PC-9 (cell line): ENCODE results near the gene GORASP1. TPM values are rescaled to one million over a fixed set of nuclear protein-coding genes. Genes with fewer than 3 reads are reported as not detected.

Experiments
- BruUV-seq: library from RNA; stranded (reverse); fragments of 400-500 nt; replicated peaks from 2 replicates; lab custom pipeline; 2021; lab: Mats Ljungman, UMichigan
- CTCF ChIA-PET: fragments of 300-600 bp; sonication (Branson Sonifier 250); formaldehyde crosslinking; loops from one replicate; lab custom pipeline; 2022; ENCODE audit warnings: antibody characterized with exemption; lab: Charles Lee
- POLR2A ChIA-PET: fragments of 300-600 bp; sonication (Branson Sonifier 250); formaldehyde crosslinking; loops from one replicate; lab custom pipeline; 2022; ENCODE audit warnings: antibody characterized with exemption; ENCODE audit not compliant: unreplicated experiment; lab: Charles Lee
- DNase-seq, 2 experiments: peaks; one replicate each; pipeline versions ENCODE4 v3.0.0 to v3.0.0-alpha.2; 2015 to 2022; ENCODE audit warnings: mixed read lengths in 1 of 2
- H2AFZ ChIP-seq: fragments of 200-600 bp; sonication (generic); 2 replicates; pipeline ENCODE4 v1.8.1; 2017; ENCODE audit warnings: antibody characterized with exemption
- H3F3A ChIP-seq: fragments of 200-600 bp; sonication (generic); 2 replicates; pipeline ENCODE4 v1.8.1; 2017; ENCODE audit warnings: antibody characterized with exemption, mild to moderate bottlenecking, low read depth; ENCODE audit not compliant: insufficient read depth
- H3K27ac ChIP-seq: fragments of 200-600 bp; sonication (generic); 2 replicates; pipeline ENCODE4 v1.6.1; 2016; ENCODE audit warnings: mixed run types
- H3K27me3 ChIP-seq: fragments of 200-600 bp; sonication (generic); 2 replicates; pipeline ENCODE4 v1.6.1; 2016; ENCODE audit warnings: low read depth, mixed run types; ENCODE audit not compliant: insufficient read depth
- H3K36me3 ChIP-seq: fragments of 200-600 bp; sonication (generic); 2 replicates; pipeline ENCODE4 v1.6.1; 2016; ENCODE audit warnings: low read depth, mixed run types
- H3K4me1 ChIP-seq: fragments of 200-600 bp; sonication (generic); replicated peaks from 2 replicates; pipeline ENCODE4 v1.6.1; 2016; ENCODE audit warnings: mixed run types; ENCODE audit not compliant: insufficient read depth
- H3K4me2 ChIP-seq: fragments of 200-600 bp; sonication (generic); 2 replicates; pipeline ENCODE4 v1.6.1; 2017; ENCODE audit warnings: mixed run types
- H3K4me3 ChIP-seq: fragments of 200-600 bp; sonication (generic); 2 replicates; pipeline ENCODE4 v1.6.1; 2016; ENCODE audit warnings: mixed run types
- H3K79me2 ChIP-seq: fragments of 200-600 bp; sonication (generic); 2 replicates; pipeline ENCODE4 v1.6.1; 2017; ENCODE audit warnings: low read depth, mixed run types
- H3K9me2 ChIP-seq: fragments of 200-600 bp; sonication (generic); 2 replicates; pipeline ENCODE4 v1.8.1; 2017; ENCODE audit warnings: mild to moderate bottlenecking; ENCODE audit not compliant: insufficient read depth
- H3K9me3 ChIP-seq: fragments of 200-600 bp; sonication (generic); 2 replicates; pipeline ENCODE4 v1.8.1; 2016; ENCODE audit warnings: low read depth; ENCODE audit not compliant: insufficient read depth
- H4K20me1 ChIP-seq: fragments of 200-600 bp; sonication (generic); 2 replicates; pipeline ENCODE4 v1.8.1; 2017; ENCODE audit not compliant: insufficient read depth
- CTCF ChIP-seq: fragments of 200-600 bp; sonication (generic); conservative IDR thresholded peaks from 2 replicates; pipeline ENCODE4 v1.6.1; 2017; ENCODE audit warnings: mixed run types, antibody characterized with exemption, mild to moderate bottlenecking, moderate library complexity
- EZH2 ChIP-seq: fragments of 200-600 bp; sonication (generic); IDR thresholded peaks from 2 replicates; pipeline ENCODE4 v1.8.0; 2017; ENCODE audit warnings: antibody characterized with exemption, low read depth
- intact Hi-C: fragments of 100-400 bp; cut with micrococcal nuclease; formaldehyde crosslinking; loops from one replicate; pipeline ENCODE4 v1.10.0; 2022; ENCODE audit not compliant: unreplicated experiment
- total RNA-seq: library from RNA; stranded (reverse); gene quantifications from 2 replicates; pipeline ENCODE4 v1.2.3, GENCODE V29; 2021

Gene GORASP1
- total RNA-seq, 1 experiment from 2014 or later, result 43.4 TPM

GRCh38 chr3:39127908-39128304 is 20.5 kb upstream of the GORASP1 start:
- no peak for TF ChIP-seq EZH2
- no peak for TF ChIP-seq CTCF
- ChIA-PET POLR2A (no interaction called here), CTCF (interaction anchor here (1.1 kb wide), 2 partner anchors 69 to 161 kb away, joined by 3 to 4 read pairs; no protein-coding TSS in a partner anchor)
- no peaks in the 10 kb centered on the region for H3K27me3 ChIP-seq
- intact Hi-C loops, result no loop called here
- H3K4me1 ChIP-seq, result peaks cover 53% of the 10 kb centered on the region
- no peak overlapping the region for H3K4me3 ChIP-seq
- no peak overlapping the region for H3K4me2 ChIP-seq
- no peaks in the 10 kb centered on the region for H3K9me3 ChIP-seq
- no TSS peak for BruUV-seq
- no peak for DNase-seq
- H2AFZ ChIP-seq, result no peak overlapping the region
- H3K79me2 ChIP-seq, result no peaks in the 10 kb centered on the region
- H3K36me3 ChIP-seq, result no peaks in the 10 kb centered on the region
- H3K27ac ChIP-seq, result no peak overlapping the region
- peaks cover 39% of the 10 kb centered on the region for H3F3A ChIP-seq
- no peaks in the 10 kb centered on the region for H3K9me2 ChIP-seq
- no peaks in the 10 kb centered on the region for H4K20me1 ChIP-seq

GRCh38 chr3:39127269-39127907 is 20.0 kb upstream of the GORASP1 start:
- H3K27ac ChIP-seq, result peak overlapping the region; percentile 68; the same call in 1 of the 2 replicates
- H3K36me3 ChIP-seq, result no peaks in the 10 kb centered on the region
- H2AFZ ChIP-seq, result no peak overlapping the region
- ChIA-PET POLR2A (no interaction called here), CTCF (interaction anchor here (0.6 to 3.8 kb wide), 6 partner anchors 24 to 161 kb away, joined by 3 to 30 read pairs (median 6); no protein-coding TSS in a partner anchor)
- no peak for DNase-seq
- H3K9me3 ChIP-seq, result no peaks in the 10 kb centered on the region
- no peaks in the 10 kb centered on the region for H4K20me1 ChIP-seq
- H3K9me2 ChIP-seq, result no peaks in the 10 kb centered on the region
- no peaks in the 10 kb centered on the region for H3K27me3 ChIP-seq
- peaks cover 34% of the 10 kb centered on the region for H3F3A ChIP-seq
- intact Hi-C loops, result no loop called here
- peaks cover 48% of the 10 kb centered on the region for H3K4me1 ChIP-seq
- no TSS peak for BruUV-seq
- H3K4me2 ChIP-seq, result peak overlapping the region; percentile 56; the same call in 1 of the 2 replicates
- no peaks in the 10 kb centered on the region for H3K79me2 ChIP-seq
- no peak overlapping the region for H3K4me3 ChIP-seq
- no peak for TF ChIP-seq CTCF
- TF ChIP-seq EZH2, result no peak

- TF ChIP-seq EZH2 (no peak), CTCF (peak; percentile 53)
- CTCF ChIA-PET, result interaction anchor here (0.6 to 3.8 kb wide), 7 partner anchors 19 to 162 kb away, joined by 3 to 30 read pairs (median 5); partner anchors contain the start of genes GORASP1 and TTC21A
Observed at GRCh38 chr3:39126532-39127071, 19.2 kb upstream of the GORASP1 start.

More at GRCh38 chr3:39126532-39127071, 19.2 kb upstream of the GORASP1 start:
- Histone ChIP-seq H3K9me3 (no peaks in the 10 kb centered on the region), H3K27me3 (no peaks in the 10 kb centered on the region), H3K4me2 (peak overlapping the region; percentile 56), H3K79me2 (no peaks in the 10 kb centered on the region), H2AFZ (no peak overlapping the region), H3F3A (peaks cover 26% of the 10 kb centered on the region), H3K36me3 (no peaks in the 10 kb centered on the region), H3K27ac (peak overlapping the region; percentile 68), H3K4me3 (no peak overlapping the region), H4K20me1 (no peaks in the 10 kb centered on the region), H3K4me1 (peaks cover 41% of the 10 kb centered on the region), H3K9me2 (no peaks in the 10 kb centered on the region)
- peak in 1 of 2 experiments; percentile 29 for DNase-seq
- BruUV-seq, result no TSS peak
- intact Hi-C loops, result loop anchor here (1.0 kb wide), 3 partner anchors 25 to 63 kb away; no protein-coding TSS in a partner anchor
- POLR2A ChIA-PET, result interaction anchor here (0.6 to 1.1 kb wide), 5 partner anchors 14 to 259 kb away, joined by 3 to 14 read pairs (median 6); no protein-coding TSS in a partner anchor
